Gastrocnemius medialis (tissue), 4 donors: ENCODE results near the gene LRRC8D.
A peak's percentile ranks its signal among the peaks of the same experiment; 100 is the strongest.

ENCODE experiments used
- POLR2A ChIP-seq, 2 donors: fragments of 450-650 bp; IDR thresholded peaks; one replicate each; pipeline ENCODE4 v1.6.1; 2017; ENCODE audit warnings: antibody characterized with exemption in 2 of 2, mild to moderate bottlenecking in 2 of 2, moderate library complexity in 2 of 2
- TF ChIP-seq, protein P1 (sequence below), 5 experiments: fragments of 450-650 bp in 3 of 5; fragments of 200-600 bp in 2 of 5; sonication (generic) in 2 of 5; IDR thresholded peaks in 4 of 5; conservative IDR thresholded peaks in 1 of 5; 1 replicate in 4 of 5; 2 replicates in 1 of 5; pipeline ENCODE4 v1.5.1; 2016 to 2019; ENCODE audit warnings: antibody characterized with exemption in 5 of 5, mild to moderate bottlenecking in 3 of 5, moderate library complexity in 3 of 5

DNA sequence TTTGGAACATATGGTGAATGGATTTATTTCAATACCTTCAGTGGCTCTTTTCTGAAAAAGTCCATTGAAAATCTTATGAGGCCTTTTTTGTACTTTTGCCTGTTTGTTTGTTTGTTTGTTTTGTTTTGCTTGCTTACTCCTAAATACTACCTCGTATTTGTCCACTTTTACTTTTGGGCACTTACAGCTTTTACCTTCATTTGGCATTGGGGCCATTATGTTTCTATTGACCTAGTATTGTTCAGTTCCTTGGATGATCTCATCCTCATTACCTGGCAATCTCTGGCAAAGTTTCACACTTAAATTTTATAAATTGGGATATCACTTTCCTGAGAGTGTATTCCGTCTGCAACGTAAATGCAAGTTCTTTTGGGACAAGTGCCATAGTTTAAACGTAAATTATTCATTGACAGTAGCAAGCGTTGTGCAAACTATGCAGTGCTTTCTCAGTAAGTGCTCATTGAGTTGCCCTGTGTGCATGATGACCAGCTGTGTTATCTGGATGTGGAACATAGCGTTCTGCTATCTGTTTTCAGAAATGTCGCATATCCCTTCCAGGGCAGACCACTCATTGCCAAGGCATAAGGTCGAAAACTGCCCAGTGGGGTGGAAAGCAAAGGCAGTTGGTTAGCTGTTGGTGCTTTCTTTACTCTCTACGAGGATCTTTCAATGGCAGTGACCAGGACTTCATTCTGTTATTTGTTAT is 51.1 kb downstream of the LRRC8D start:
- TF ChIP-seq, protein P1, sequence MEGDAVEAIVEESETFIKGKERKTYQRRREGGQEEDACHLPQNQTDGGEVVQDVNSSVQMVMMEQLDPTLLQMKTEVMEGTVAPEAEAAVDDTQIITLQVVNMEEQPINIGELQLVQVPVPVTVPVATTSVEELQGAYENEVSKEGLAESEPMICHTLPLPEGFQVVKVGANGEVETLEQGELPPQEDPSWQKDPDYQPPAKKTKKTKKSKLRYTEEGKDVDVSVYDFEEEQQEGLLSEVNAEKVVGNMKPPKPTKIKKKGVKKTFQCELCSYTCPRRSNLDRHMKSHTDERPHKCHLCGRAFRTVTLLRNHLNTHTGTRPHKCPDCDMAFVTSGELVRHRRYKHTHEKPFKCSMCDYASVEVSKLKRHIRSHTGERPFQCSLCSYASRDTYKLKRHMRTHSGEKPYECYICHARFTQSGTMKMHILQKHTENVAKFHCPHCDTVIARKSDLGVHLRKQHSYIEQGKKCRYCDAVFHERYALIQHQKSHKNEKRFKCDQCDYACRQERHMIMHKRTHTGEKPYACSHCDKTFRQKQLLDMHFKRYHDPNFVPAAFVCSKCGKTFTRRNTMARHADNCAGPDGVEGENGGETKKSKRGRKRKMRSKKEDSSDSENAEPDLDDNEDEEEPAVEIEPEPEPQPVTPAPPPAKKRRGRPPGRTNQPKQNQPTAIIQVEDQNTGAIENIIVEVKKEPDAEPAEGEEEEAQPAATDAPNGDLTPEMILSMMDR (IDR thresholded peaks at IDR 0.05 in 4 of 5, conservative IDR thresholded peaks at IDR 0.05 in 1 of 5) = no peak
- TF ChIP-seq POLR2A (IDR thresholded peaks at IDR 0.05) = peak in 1 of 2 donors; percentile 20
